OCI-LY3 (cell line): ENCODE measurements around the gene ALDH8A1.

Experiments used
- H2AFZ ChIP-seq: fragments of 200-600, 300-600 bp; shearing (Covaris generic); 2 replicates; pipeline ENCODE4 v1.6.0; 2014; ENCODE audit warnings: antibody characterized with exemption, low read depth, low read length
- H3K27ac ChIP-seq: fragments of 200-600, 300-600 bp; sonication (generic); 2 replicates; pipeline ENCODE4 v1.5.1; 2014; ENCODE audit warnings: mild to moderate bottlenecking, low read length, moderate library complexity, mixed read lengths
- H3K27me3 ChIP-seq: fragments of 200-600, 300-600 bp; sonication (generic); 2 replicates; pipeline ENCODE4 v1.6.1; 2014; ENCODE audit warnings: low read depth, low read length, mixed read lengths
- H3K36me3 ChIP-seq: fragments of 200-600, 300-600 bp; sonication (generic); replicated peaks from 2 replicates; pipeline ENCODE3; 2014; ENCODE audit warnings: low read depth, low read length, mixed read lengths
- H3K4me1 ChIP-seq: fragments of 300-600, 200-600 bp; sonication (generic); 2 replicates; pipeline ENCODE4 v1.6.1; 2014; ENCODE audit warnings: low read length, mixed read lengths
- H3K4me2 ChIP-seq: fragments of 200-600, 300-600 bp; sonication (generic); 2 replicates; pipeline ENCODE4 v1.6.1; 2014; ENCODE audit warnings: low read length, mixed read lengths
- H3K4me3 ChIP-seq: fragments of 300-600, 200-600 bp; sonication (generic); 2 replicates; pipeline ENCODE4 v1.5.1; 2014; ENCODE audit warnings: antibody characterized with exemption, mild to moderate bottlenecking, low read length, moderate library complexity
- H3K79me2 ChIP-seq: fragments of 300-600, 200-600 bp; shearing (Covaris generic); 2 replicates; pipeline ENCODE4 v1.6.1; 2014; ENCODE audit warnings: mild to moderate bottlenecking, low read length, mixed read lengths
- H3K9ac ChIP-seq: fragments of 300-600, 200-600 bp; shearing (Covaris generic); 2 replicates; pipeline ENCODE4 v1.6.0; 2014; ENCODE audit warnings: mild to moderate bottlenecking, low read length, moderate library complexity
- H3K9me3 ChIP-seq: fragments of 200-600, 300-600 bp; shearing (Covaris generic); 2 replicates; pipeline ENCODE4 v1.6.1; 2014; ENCODE audit warnings: low read length, mixed read lengths; ENCODE audit not compliant: insufficient read depth
- H4K20me1 ChIP-seq: fragments of 200-600, 300-600 bp; sonication (generic); 2 replicates; pipeline ENCODE4 v1.6.1; 2016; ENCODE audit warnings: low read length, mixed read lengths; ENCODE audit not compliant: insufficient read depth
- EZH2phosphoT487 ChIP-seq: fragments of 200-600 bp; shearing (Covaris generic); IDR thresholded peaks from 2 replicates; pipeline ENCODE4 v1.6.1; 2018; ENCODE audit warnings: antibody characterized with exemption, mixed run types, low read depth
- TF ChIP-seq, protein P1 (sequence below): fragments of 200-600, 300-600 bp; sonication (generic); IDR thresholded peaks from 2 replicates; pipeline ENCODE4 v1.5.1; 2014; ENCODE audit warnings: antibody characterized with exemption, low read length, low read depth

Gene ALDH8A1

DNA sequence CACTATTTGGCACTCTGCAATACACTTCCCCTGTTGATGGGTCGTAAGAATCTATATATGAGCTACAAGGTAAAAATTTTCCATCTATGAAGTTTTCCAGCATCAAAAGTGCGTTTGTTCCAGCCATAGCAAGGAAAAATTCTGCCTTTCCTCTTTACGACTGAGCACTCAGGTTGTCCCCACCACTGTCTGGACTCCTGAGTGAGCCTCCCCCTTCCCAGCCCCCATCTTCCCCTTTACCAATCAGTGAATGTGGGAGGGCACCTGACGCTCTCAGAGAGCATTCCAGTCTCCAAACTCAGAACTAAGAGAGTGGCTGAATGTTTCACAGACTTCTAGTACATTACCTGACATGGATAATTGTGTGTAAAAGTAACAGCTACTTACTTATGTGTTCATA is at the start of gene ALDH8A1:
ALDH8A1 (minus strand) TSS at position 175 of the 400 bp plus-strand sequence; CDS start at position 127, 48 bp downstream.
- Histone ChIP-seq H3K4me1 (no peaks in the 10 kb centered on the region), H3K9me3 (no peaks in the 10 kb centered on the region), H3K79me2 (no peaks in the 10 kb centered on the region), H3K9ac (no peak within 1 kb of the TSS), H4K20me1 (no peaks in the 10 kb centered on the region), H3K27me3 (no peaks in the 10 kb centered on the region), H3K36me3 (no peaks in the 10 kb centered on the region), H3K27ac (no peak within 1 kb of the TSS), H3K4me2 (no peak within 1 kb of the TSS), H3K4me3 (no peak within 1 kb of the TSS), H2AFZ (no peak within 1 kb of the TSS)
- TF ChIP-seq EZH2phosphoT487 = no peak
- TF ChIP-seq, protein P1, sequence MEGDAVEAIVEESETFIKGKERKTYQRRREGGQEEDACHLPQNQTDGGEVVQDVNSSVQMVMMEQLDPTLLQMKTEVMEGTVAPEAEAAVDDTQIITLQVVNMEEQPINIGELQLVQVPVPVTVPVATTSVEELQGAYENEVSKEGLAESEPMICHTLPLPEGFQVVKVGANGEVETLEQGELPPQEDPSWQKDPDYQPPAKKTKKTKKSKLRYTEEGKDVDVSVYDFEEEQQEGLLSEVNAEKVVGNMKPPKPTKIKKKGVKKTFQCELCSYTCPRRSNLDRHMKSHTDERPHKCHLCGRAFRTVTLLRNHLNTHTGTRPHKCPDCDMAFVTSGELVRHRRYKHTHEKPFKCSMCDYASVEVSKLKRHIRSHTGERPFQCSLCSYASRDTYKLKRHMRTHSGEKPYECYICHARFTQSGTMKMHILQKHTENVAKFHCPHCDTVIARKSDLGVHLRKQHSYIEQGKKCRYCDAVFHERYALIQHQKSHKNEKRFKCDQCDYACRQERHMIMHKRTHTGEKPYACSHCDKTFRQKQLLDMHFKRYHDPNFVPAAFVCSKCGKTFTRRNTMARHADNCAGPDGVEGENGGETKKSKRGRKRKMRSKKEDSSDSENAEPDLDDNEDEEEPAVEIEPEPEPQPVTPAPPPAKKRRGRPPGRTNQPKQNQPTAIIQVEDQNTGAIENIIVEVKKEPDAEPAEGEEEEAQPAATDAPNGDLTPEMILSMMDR = no peak

DNA sequence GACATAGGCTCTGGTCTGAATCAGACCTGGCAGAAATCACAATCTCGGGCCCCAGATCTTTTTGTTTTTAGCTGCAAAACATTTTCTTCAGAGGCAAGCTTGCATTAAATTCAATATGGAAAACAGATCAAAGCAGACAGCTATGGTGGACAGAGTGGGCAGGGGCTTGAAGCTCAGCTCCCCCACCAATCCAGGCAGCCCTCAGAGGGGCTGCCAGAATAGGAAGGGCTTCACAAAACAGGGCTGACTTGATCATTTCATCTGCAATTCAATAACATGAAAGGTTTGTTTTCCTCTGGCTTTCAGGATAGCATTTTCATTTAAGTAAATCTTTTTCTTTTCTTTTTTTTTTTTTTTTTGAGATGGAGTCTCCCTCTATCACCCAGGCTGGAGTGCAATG is 49.2 kb upstream of the ALDH8A1 start:
- no peaks in the 10 kb centered on the region for H3K9me3 ChIP-seq
- no peaks in the 10 kb centered on the region for H3K79me2 ChIP-seq
- H3K4me1 ChIP-seq = peaks cover 20% of the 10 kb centered on the region
- no peak overlapping the region for H3K9ac ChIP-seq
- H3K4me2 ChIP-seq = no peak overlapping the region
- no peak for TF ChIP-seq EZH2phosphoT487
- TF ChIP-seq, protein P1 = no peak
- peaks cover 18% of the 10 kb centered on the region for H3K36me3 ChIP-seq
- no peak overlapping the region for H2AFZ ChIP-seq
- H3K4me3 ChIP-seq = no peak overlapping the region
- no peaks in the 10 kb centered on the region for H3K27me3 ChIP-seq
- H3K27ac ChIP-seq = no peak overlapping the region
- H4K20me1 ChIP-seq = no peaks in the 10 kb centered on the region

DNA sequence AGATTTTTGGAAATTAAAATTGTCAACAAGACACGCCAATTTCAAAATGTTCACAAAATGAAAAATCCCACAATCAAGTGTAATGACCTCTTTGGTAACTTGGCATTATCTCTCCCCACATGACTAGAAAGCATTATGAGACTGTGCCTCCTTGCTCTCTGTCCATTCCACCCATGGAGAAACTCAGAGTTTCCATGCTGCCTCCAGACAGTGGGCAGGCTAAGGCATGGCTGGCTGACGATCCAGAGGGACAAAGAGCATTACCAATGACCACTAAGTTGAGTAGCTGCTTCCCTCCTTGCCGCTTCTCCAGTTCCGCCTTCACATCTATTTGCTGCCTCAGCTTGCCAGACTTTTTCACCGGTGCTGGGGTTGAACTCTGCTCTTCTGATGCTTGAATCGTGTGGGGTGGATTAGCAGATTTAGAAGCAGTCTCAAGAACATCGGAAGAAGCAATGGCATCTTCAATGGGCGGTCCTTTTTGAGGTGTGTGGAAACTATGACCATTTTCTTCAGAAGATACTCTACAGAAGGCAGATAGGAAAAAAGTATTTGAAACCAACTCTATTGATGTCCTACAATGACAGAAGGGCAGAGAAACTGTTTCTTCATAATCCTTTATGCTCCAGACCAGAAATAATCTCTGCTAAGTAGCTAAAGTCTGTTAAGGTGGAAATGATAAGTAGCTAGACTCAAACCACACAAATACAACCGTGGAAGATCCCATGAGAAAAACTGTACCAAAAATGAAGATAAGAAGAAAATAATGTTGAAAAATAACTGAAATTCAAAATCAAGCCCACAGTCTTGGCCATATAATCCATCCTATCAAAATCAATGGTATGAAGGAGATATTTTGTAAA is 47.5 kb upstream of the ALDH8A1 start:
- Histone ChIP-seq H3K9ac (no peak overlapping the region), H4K20me1 (no peaks in the 10 kb centered on the region), H3K27me3 (no peaks in the 10 kb centered on the region), H3K9me3 (no peaks in the 10 kb centered on the region), H3K4me1 (peaks cover 8% of the 10 kb centered on the region; the same call in 1 of the 2 replicates), H2AFZ (no peak overlapping the region), H3K27ac (no peak overlapping the region), H3K4me3 (no peak overlapping the region), H3K36me3 (peaks cover 18% of the 10 kb centered on the region), H3K4me2 (no peak overlapping the region), H3K79me2 (no peaks in the 10 kb centered on the region)
- TF ChIP-seq, protein P1 = no peak
- TF ChIP-seq EZH2phosphoT487 = no peak

DNA sequence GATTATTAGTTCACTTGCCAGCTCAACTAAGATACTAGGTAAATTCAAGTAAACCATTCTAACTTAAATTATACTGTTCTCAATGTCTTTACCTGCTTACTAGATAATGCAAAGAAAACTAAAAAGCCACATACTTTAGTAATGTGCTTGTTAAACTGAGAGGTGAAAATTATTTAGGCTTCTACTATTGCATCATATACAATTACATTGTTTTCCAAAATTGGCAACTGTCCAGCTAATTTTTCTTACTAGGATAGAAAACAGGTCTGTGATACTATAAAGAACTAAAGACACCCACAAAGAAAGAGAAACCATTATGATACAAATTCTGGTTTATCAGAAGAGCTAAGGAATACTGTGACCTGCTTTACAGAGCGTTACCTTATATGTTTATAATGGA is 45.6 kb upstream of the ALDH8A1 start:
- TF ChIP-seq, protein P1 = no peak
- TF ChIP-seq EZH2phosphoT487 = no peak
- Histone ChIP-seq H4K20me1 (no peaks in the 10 kb centered on the region), H3K4me1 (peaks cover 4% of the 10 kb centered on the region; the same call in 1 of the 2 replicates)

More for the DNA sequence above, 45.6 kb upstream of the ALDH8A1 start:
- Histone ChIP-seq H2AFZ (no peak overlapping the region), H3K27ac (no peak overlapping the region), H3K4me3 (no peak overlapping the region), H3K79me2 (no peaks in the 10 kb centered on the region), H3K27me3 (no peaks in the 10 kb centered on the region), H3K4me2 (no peak overlapping the region), H3K9me3 (no peaks in the 10 kb centered on the region), H3K9ac (no peak overlapping the region), H3K36me3 (peaks cover 18% of the 10 kb centered on the region)
